MM.1S (cell line): ENCODE results near the gene LTBR.

Experiments
- CTCF ChIP-seq: fragments of 300-600 bp; sonication (generic); IDR thresholded peaks from 2 replicates; pipeline ENCODE4 v1.5.1; 2016; ENCODE audit warnings: antibody characterized with exemption, low read length, mixed read lengths
- EZH2 ChIP-seq: fragments of 300-600 bp; sonication (generic); optimal IDR thresholded peaks from 2 replicates; pipeline ENCODE3; 2017; ENCODE audit warnings: low read depth, mild to moderate bottlenecking, antibody characterized with exemption, low read length, mixed read lengths
- EZH2phosphoT487 ChIP-seq: fragments of 300-600 bp; sonication (generic); IDR thresholded peaks from 2 replicates; pipeline ENCODE4 v1.6.1; 2018; ENCODE audit warnings: antibody characterized with exemption, low read length

- TF ChIP-seq CTCF, result no peak
- TF ChIP-seq EZH2, result no peak
- TF ChIP-seq EZH2phosphoT487, result no peak
These were observed 40.0 kb downstream of the LTBR start for GRCh38 chr12:6424008-6424347.
